WTC11 (cell line): ENCODE results near the gene KIN. TPM values are rescaled to one million over a fixed set of nuclear protein-coding genes. Genes with fewer than 3 reads are reported as not detected.
A peak's percentile ranks its signal among the peaks of the same experiment; 100 is the strongest.
"Not testable (repeated sequence)": the region's sequence is repeated elsewhere in the genome, so short reads cannot be mapped to it uniquely, and the experiment has no call there.

Source experiments
- ATAC-seq: fragments of 200-7000 bp; cut with Tn5 transposase; 2 replicates; pipeline ENCODE4 v1.10.0; 2021; ENCODE audit warnings: mild to moderate bottlenecking, moderate library complexity
- CTCF ChIA-PET: fragments of 300-600 bp; sonication (Branson Sonifier 250); formaldehyde crosslinking; loops from one replicate; lab custom pipeline; 2021; ENCODE audit warnings: antibody characterized with exemption; lab: Charles Lee
- POLR2A ChIA-PET: fragments of 350-600 bp; sonication (Branson Sonifier 250); formaldehyde crosslinking; loops from one replicate; lab custom pipeline; 2021; ENCODE audit warnings: antibody characterized with exemption; lab: Charles Lee
- DNase-seq: peaks from one replicate; pipeline ENCODE4 v3.0.0; 2021; ENCODE audit warnings: low spot score
- H3K27ac Mint-ChIP-seq: 2 replicates; pipeline ENCODE4 v1.8.0; 2021; ENCODE audit warnings: mixed read lengths
- H3K27me3 Mint-ChIP-seq: 2 replicates; pipeline ENCODE4 v1.8.0; 2021; ENCODE audit warnings: low read depth, mild to moderate bottlenecking, moderate library complexity, mixed read lengths
- H3K36me3 Mint-ChIP-seq: 2 replicates; pipeline ENCODE4 v1.8.0; 2021; ENCODE audit warnings: mixed read lengths
- H3K4me1 Mint-ChIP-seq: 2 replicates; pipeline ENCODE4 v1.8.0; 2022; ENCODE audit warnings: mixed read lengths
- H3K4me3 Mint-ChIP-seq: 2 replicates; pipeline ENCODE4 v1.8.0; 2021; ENCODE audit warnings: mild to moderate bottlenecking, moderate library complexity, mixed read lengths
- H3K9me3 Mint-ChIP-seq: 2 replicates; pipeline ENCODE4 v1.8.0; 2021; ENCODE audit warnings: mixed read lengths
- GRHL2 ChIP-seq: fragments of 250-450 bp; sonication (Bioruptor Pico); IDR thresholded peaks from 2 replicates; pipeline ENCODE4 v1.8.0; 2022; ENCODE audit warnings: mild to moderate bottlenecking, moderate library complexity; ENCODE audit not compliant: insufficient replicate concordance, severe bottlenecking
- IRF1 ChIP-seq: sonication (generic); formaldehyde crosslinking; IDR thresholded peaks from 2 replicates; pipeline ENCODE4 v1.8.0; 2023; ENCODE audit warnings: missing genetic modification reagents
- IRF2 ChIP-seq: sonication (generic); formaldehyde crosslinking; IDR thresholded peaks from 2 replicates; pipeline ENCODE4 v1.8.0; 2022; ENCODE audit warnings: low read depth, missing genetic modification reagents, borderline replicate concordance
- JAZF1 ChIP-seq: fragments of 250-450 bp; sonication (Bioruptor Pico); IDR thresholded peaks from 2 replicates; pipeline ENCODE4 v1.9.0; 2021; ENCODE audit warnings: moderate library complexity, mild to moderate bottlenecking, inconsistent platforms
- PRRX2 ChIP-seq: fragments of 250-450 bp; sonication (Bioruptor Pico); IDR thresholded peaks from 2 replicates; pipeline ENCODE4 v1.8.0; 2021; ENCODE audit warnings: mild to moderate bottlenecking
- SMAD4 ChIP-seq: sonication (generic); formaldehyde crosslinking; IDR thresholded peaks from 2 replicates; pipeline ENCODE4 v1.8.0; 2022; ENCODE audit warnings: mild to moderate bottlenecking, missing genetic modification reagents
- ZBTB21 ChIP-seq: sonication (generic); formaldehyde crosslinking; IDR thresholded peaks from 2 replicates; pipeline ENCODE4 v1.8.1; 2023; ENCODE audit warnings: mild to moderate bottlenecking, missing genetic modification reagents, borderline replicate concordance
- ZBTB43 ChIP-seq: sonication (generic); formaldehyde crosslinking; IDR thresholded peaks from 2 replicates; pipeline ENCODE4 v1.8.1; 2023; ENCODE audit warnings: mild to moderate bottlenecking, missing genetic modification reagents
- ZNF512 ChIP-seq: sonication (generic); formaldehyde crosslinking; IDR thresholded peaks from 2 replicates; pipeline ENCODE4 v1.8.1; 2022; ENCODE audit warnings: missing genetic modification reagents, borderline replicate concordance
- total RNA-seq: library from RNA; stranded (reverse); gene quantifications from 3 replicates; pipeline ENCODE4 v1.2.3, GENCODE V29; 2021
- TF ChIP-seq, protein P1 (sequence below): fragments of 200-600 bp; IDR thresholded peaks from 2 replicates; pipeline ENCODE4 v1.8.0; 2022; ENCODE audit warnings: antibody characterized with exemption
- TF ChIP-seq, protein P2 (sequence below): sonication (generic); formaldehyde crosslinking; conservative IDR thresholded peaks from 2 replicates; pipeline ENCODE4 v1.8.1; 2022; ENCODE audit warnings: mild to moderate bottlenecking, missing genetic modification reagents
- TF ChIP-seq, protein P3 (sequence below): sonication (generic); formaldehyde crosslinking; IDR thresholded peaks from 2 replicates; pipeline ENCODE4 v1.8.0; 2022; ENCODE audit warnings: mild to moderate bottlenecking, missing genetic modification reagents
- TF ChIP-seq, protein P4 (sequence below): fragments of 250-450 bp; sonication (Bioruptor Pico); conservative IDR thresholded peaks from 2 replicates; pipeline ENCODE4 v1.9.0; 2021; ENCODE audit warnings: mild to moderate bottlenecking

KIN gene
- total RNA-seq, 1 experiment from 2014 or later, result 13.1 TPM

- Mint-ChIP-seq H3K36me3 (no peaks in the 10 kb centered on the region), H3K27ac (no peak overlapping the region), H3K4me3 (no peak overlapping the region), H3K27me3 (peaks cover 8% of the 10 kb centered on the region; the same call in 1 of the 2 replicates), H3K9me3 (no peaks in the 10 kb centered on the region), H3K4me1 (peaks cover 26% of the 10 kb centered on the region)
- DNase-seq, result no peak
- TF ChIP-seq IRF1 (CRISPR knock-in tag) (no peak), IRF2 (CRISPR knock-in tag) (no peak), GRHL2 (CRISPR knock-in tag) (no peak), PRRX2 (CRISPR knock-in tag) (no peak), ZBTB43 (CRISPR knock-in tag) (no peak), JAZF1 (no peak), SMAD4 (CRISPR knock-in tag) (no peak), ZNF512 (CRISPR knock-in tag) (no peak), ZBTB21 (CRISPR knock-in tag) (no peak)
- TF ChIP-seq, protein P1, sequence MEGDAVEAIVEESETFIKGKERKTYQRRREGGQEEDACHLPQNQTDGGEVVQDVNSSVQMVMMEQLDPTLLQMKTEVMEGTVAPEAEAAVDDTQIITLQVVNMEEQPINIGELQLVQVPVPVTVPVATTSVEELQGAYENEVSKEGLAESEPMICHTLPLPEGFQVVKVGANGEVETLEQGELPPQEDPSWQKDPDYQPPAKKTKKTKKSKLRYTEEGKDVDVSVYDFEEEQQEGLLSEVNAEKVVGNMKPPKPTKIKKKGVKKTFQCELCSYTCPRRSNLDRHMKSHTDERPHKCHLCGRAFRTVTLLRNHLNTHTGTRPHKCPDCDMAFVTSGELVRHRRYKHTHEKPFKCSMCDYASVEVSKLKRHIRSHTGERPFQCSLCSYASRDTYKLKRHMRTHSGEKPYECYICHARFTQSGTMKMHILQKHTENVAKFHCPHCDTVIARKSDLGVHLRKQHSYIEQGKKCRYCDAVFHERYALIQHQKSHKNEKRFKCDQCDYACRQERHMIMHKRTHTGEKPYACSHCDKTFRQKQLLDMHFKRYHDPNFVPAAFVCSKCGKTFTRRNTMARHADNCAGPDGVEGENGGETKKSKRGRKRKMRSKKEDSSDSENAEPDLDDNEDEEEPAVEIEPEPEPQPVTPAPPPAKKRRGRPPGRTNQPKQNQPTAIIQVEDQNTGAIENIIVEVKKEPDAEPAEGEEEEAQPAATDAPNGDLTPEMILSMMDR, result no peak
- TF ChIP-seq, protein P2, sequence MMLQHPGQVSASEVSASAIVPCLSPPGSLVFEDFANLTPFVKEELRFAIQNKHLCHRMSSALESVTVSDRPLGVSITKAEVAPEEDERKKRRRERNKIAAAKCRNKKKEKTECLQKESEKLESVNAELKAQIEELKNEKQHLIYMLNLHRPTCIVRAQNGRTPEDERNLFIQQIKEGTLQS (CRISPR knock-in tag), result no peak
- TF ChIP-seq, protein P3, sequence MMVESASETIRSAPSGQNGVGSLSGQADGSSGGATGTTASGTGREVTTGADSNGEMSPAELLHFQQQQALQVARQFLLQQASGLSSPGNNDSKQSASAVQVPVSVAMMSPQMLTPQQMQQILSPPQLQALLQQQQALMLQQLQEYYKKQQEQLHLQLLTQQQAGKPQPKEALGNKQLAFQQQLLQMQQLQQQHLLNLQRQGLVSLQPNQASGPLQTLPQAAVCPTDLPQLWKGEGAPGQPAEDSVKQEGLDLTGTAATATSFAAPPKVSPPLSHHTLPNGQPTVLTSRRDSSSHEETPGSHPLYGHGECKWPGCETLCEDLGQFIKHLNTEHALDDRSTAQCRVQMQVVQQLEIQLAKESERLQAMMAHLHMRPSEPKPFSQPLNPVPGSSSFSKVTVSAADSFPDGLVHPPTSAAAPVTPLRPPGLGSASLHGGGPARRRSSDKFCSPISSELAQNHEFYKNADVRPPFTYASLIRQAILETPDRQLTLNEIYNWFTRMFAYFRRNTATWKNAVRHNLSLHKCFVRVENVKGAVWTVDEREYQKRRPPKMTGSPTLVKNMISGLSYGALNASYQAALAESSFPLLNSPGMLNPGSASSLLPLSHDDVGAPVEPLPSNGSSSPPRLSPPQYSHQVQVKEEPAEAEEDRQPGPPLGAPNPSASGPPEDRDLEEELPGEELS, result no peak
- TF ChIP-seq, protein P4, sequence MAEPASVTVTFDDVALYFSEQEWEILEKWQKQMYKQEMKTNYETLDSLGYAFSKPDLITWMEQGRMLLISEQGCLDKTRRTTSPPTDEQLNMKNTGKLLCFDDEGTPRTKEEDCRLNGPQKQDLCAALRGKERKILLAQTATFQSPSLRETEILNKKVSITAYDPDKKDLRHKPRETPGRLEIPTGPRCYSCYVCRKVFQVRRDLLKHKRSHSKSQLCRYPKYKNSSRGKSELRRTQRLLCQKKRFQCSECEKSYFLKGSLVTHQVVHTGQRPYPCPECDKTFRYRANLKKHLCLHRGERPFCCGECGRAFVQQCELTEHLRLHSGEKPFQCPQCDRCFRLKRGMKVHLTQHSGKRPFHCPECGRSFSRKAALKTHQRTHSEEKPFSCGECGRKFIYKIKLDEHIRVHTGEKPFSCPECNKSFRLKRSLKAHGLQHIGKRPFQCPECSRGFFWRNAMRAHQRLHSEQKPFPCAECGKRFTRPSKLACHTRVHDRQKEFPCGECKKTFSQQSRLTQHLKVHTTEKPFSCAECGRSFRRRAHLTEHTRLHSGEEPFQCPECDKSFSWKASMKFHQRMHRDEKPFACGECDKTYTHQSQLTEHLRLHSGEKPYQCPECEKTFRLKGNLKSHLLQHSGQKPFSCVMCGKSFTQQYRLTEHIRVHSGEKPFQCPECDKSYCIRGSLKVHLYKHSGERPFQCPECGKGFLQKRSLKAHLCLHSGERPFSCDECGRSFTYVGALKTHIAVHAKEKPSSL (CRISPR knock-in tag), result no peak
- ChIA-PET POLR2A (interaction anchor here (1.3 kb wide), 1 partner anchor 26 kb away, joined by 4 read pairs; the partner anchor contains the start of genes ATP5F1C and KIN), CTCF (interaction anchor here (0.6 kb wide), 1 partner anchor 84 kb away, joined by 3 read pairs; no protein-coding TSS in a partner anchor)
- ATAC-seq, result peak; percentile 19
Observed at GRCh38 chr10:7813481-7813880, 25.7 kb upstream of the KIN start.

GRCh38 chr10:7811743-7812142, 23.9 kb upstream of the KIN start:
- ATAC-seq, POLR2A ChIA-PET, H3K27ac Mint-ChIP-seq, DNase-seq, CTCF ChIA-PET, H3K27me3 Mint-ChIP-seq, H3K4me3 Mint-ChIP-seq, H3K9me3 Mint-ChIP-seq: not testable (repeated sequence)
- H3K4me1 Mint-ChIP-seq, result peaks cover 17% of the 10 kb centered on the region
- peaks cover 11% of the 10 kb centered on the region for H3K36me3 Mint-ChIP-seq
